ENCODE data around the gene NME3. TPM values are rescaled to one million over a fixed set of nuclear protein-coding genes. Genes with fewer than 3 reads are reported as not detected.

NME3 gene
- total RNA-seq, 1 experiment from 2014 or later: 86.8 TPM

DNA sequence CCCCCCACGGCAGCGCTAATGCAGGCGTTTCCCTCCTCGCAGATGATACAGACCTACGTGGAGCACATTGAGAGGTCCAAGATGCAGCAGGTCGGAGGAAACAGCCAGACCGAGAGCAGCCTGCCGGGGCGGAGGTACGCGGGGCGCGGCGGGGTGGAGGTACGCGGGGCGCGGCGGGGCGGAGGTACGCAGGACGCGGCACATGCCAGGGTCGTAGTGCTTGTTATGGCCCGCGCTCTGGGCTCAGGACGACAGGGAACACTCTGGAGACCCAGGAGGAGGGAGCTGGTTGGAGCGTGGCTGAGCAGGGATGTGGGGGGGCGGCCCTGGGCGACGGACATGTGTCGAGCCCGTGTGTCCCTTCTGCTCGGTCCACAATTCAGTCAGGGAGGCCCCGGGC lies 41.9 kb downstream of the NME3 start (continued):
- TF ChIP-seq, protein P1, sequence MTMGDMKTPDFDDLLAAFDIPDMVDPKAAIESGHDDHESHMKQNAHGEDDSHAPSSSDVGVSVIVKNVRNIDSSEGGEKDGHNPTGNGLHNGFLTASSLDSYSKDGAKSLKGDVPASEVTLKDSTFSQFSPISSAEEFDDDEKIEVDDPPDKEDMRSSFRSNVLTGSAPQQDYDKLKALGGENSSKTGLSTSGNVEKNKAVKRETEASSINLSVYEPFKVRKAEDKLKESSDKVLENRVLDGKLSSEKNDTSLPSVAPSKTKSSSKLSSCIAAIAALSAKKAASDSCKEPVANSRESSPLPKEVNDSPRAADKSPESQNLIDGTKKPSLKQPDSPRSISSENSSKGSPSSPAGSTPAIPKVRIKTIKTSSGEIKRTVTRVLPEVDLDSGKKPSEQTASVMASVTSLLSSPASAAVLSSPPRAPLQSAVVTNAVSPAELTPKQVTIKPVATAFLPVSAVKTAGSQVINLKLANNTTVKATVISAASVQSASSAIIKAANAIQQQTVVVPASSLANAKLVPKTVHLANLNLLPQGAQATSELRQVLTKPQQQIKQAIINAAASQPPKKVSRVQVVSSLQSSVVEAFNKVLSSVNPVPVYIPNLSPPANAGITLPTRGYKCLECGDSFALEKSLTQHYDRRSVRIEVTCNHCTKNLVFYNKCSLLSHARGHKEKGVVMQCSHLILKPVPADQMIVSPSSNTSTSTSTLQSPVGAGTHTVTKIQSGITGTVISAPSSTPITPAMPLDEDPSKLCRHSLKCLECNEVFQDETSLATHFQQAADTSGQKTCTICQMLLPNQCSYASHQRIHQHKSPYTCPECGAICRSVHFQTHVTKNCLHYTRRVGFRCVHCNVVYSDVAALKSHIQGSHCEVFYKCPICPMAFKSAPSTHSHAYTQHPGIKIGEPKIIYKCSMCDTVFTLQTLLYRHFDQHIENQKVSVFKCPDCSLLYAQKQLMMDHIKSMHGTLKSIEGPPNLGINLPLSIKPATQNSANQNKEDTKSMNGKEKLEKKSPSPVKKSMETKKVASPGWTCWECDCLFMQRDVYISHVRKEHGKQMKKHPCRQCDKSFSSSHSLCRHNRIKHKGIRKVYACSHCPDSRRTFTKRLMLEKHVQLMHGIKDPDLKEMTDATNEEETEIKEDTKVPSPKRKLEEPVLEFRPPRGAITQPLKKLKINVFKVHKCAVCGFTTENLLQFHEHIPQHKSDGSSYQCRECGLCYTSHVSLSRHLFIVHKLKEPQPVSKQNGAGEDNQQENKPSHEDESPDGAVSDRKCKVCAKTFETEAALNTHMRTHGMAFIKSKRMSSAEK (CRISPR knock-in tag; IDR thresholded peaks at IDR 0.05; ENCODE audit: borderline replicate concordance): no peak
- TF ChIP-seq, protein P2, sequence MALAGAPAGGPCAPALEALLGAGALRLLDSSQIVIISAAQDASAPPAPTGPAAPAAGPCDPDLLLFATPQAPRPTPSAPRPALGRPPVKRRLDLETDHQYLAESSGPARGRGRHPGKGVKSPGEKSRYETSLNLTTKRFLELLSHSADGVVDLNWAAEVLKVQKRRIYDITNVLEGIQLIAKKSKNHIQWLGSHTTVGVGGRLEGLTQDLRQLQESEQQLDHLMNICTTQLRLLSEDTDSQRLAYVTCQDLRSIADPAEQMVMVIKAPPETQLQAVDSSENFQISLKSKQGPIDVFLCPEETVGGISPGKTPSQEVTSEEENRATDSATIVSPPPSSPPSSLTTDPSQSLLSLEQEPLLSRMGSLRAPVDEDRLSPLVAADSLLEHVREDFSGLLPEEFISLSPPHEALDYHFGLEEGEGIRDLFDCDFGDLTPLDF (CRISPR knock-in tag; IDR thresholded peaks at IDR 0.05): no peak
- TF ChIP-seq FOXJ3 (CRISPR knock-in tag; IDR thresholded peaks at IDR 0.05; ENCODE audit: borderline replicate concordance) (no peak), ZNF138 (CRISPR knock-in tag; conservative IDR thresholded peaks at IDR 0.05) (no peak), CBFB (CRISPR knock-in tag; IDR thresholded peaks at IDR 0.05; ENCODE audit: low read depth) (no peak), GTF2I (CRISPR knock-in tag; conservative IDR thresholded peaks at IDR 0.05) (no peak), MYBL2 (CRISPR knock-in tag; IDR thresholded peaks at IDR 0.05) (no peak)
- TF ChIP-seq, protein P3, sequence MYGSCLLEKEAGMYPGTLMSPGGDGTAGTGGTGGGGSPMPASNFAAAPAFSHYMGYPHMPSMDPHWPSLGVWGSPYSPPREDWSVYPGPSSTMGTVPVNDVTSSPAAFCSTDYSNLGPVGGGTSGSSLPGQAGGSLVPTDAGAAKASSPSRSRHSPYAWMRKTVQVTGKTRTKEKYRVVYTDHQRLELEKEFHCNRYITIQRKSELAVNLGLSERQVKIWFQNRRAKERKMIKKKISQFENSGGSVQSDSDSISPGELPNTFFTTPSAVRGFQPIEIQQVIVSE (CRISPR knock-in tag; IDR thresholded peaks at IDR 0.05; ENCODE audit: borderline replicate concordance): no peak
- TF ChIP-seq, protein P4, sequence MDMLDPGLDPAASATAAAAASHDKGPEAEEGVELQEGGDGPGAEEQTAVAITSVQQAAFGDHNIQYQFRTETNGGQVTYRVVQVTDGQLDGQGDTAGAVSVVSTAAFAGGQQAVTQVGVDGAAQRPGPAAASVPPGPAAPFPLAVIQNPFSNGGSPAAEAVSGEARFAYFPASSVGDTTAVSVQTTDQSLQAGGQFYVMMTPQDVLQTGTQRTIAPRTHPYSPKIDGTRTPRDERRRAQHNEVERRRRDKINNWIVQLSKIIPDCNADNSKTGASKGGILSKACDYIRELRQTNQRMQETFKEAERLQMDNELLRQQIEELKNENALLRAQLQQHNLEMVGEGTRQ (CRISPR knock-in tag; IDR thresholded peaks at IDR 0.05): no peak
- TF ChIP-seq, protein P5, sequence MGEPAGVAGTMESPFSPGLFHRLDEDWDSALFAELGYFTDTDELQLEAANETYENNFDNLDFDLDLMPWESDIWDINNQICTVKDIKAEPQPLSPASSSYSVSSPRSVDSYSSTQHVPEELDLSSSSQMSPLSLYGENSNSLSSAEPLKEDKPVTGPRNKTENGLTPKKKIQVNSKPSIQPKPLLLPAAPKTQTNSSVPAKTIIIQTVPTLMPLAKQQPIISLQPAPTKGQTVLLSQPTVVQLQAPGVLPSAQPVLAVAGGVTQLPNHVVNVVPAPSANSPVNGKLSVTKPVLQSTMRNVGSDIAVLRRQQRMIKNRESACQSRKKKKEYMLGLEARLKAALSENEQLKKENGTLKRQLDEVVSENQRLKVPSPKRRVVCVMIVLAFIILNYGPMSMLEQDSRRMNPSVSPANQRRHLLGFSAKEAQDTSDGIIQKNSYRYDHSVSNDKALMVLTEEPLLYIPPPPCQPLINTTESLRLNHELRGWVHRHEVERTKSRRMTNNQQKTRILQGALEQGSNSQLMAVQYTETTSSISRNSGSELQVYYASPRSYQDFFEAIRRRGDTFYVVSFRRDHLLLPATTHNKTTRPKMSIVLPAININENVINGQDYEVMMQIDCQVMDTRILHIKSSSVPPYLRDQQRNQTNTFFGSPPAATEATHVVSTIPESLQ (CRISPR knock-in tag; IDR thresholded peaks at IDR 0.05): no peak
- TF ChIP-seq, protein P6, sequence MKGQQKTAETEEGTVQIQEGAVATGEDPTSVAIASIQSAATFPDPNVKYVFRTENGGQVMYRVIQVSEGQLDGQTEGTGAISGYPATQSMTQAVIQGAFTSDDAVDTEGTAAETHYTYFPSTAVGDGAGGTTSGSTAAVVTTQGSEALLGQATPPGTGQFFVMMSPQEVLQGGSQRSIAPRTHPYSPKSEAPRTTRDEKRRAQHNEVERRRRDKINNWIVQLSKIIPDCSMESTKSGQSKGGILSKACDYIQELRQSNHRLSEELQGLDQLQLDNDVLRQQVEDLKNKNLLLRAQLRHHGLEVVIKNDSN (CRISPR knock-in tag; IDR thresholded peaks at IDR 0.05): no peak

DNA sequence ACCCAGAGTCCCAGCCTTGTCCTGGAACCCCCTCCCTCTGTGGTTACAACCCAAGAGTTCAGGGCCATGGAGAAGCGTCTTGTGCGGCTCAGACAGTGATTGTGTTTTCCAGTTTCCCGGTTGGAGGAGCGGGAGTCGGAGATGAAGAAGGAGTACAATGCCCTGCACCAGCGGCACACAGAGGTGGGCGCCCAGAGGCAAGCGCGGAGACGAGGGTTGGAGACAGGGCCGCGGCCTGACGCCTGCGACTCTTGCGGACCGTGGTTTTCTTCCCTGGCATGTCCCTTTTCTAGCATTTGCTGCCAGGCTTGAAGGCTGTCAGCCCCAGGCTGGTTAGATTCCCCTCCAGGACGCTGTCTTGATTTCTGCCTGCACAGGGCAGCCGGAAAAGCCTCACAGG lies 42.3 kb downstream of the NME3 start:
- H3K9me3 Mint-ChIP-seq: no peaks in the 10 kb centered on the region
- ChIA-PET CTCF (no interaction called here), POLR2A (no interaction called here)
- H3K36me3 Mint-ChIP-seq: peaks cover 7% of the 10 kb centered on the region
- H3K27ac Mint-ChIP-seq: peak overlapping the region; percentile 78
- H3K27me3 Mint-ChIP-seq (ENCODE audit: low read depth): no peaks in the 10 kb centered on the region
- ATAC-seq (no peak), DNase-seq (ENCODE audit: low spot score) (no peak)
- no peaks in the 10 kb centered on the region for H3K4me1 Mint-ChIP-seq
- no peak for TF ChIP-seq TEAD1 (CRISPR knock-in tag; IDR thresholded peaks at IDR 0.05)
- TF ChIP-seq ELF4 (CRISPR knock-in tag; IDR thresholded peaks at IDR 0.05; ENCODE audit: low read depth): no peak
- TF ChIP-seq, protein P7, sequence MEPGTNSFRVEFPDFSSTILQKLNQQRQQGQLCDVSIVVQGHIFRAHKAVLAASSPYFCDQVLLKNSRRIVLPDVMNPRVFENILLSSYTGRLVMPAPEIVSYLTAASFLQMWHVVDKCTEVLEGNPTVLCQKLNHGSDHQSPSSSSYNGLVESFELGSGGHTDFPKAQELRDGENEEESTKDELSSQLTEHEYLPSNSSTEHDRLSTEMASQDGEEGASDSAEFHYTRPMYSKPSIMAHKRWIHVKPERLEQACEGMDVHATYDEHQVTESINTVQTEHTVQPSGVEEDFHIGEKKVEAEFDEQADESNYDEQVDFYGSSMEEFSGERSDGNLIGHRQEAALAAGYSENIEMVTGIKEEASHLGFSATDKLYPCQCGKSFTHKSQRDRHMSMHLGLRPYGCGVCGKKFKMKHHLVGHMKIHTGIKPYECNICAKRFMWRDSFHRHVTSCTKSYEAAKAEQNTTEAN (CRISPR knock-in tag; IDR thresholded peaks at IDR 0.05): no peak
- no peak for TF ChIP-seq GABPB1 (CRISPR knock-in tag; IDR thresholded peaks at IDR 0.05)
- no peak for TF ChIP-seq SOX15 (CRISPR knock-in tag; IDR thresholded peaks at IDR 0.05)
- no peak for TF ChIP-seq ETV6 (CRISPR knock-in tag; IDR thresholded peaks at IDR 0.05)
- no peak for TF ChIP-seq NFATC4 (CRISPR knock-in tag; IDR thresholded peaks at IDR 0.05)
- H3K4me3 Mint-ChIP-seq: no peak overlapping the region
